ENCODE data around the gene APBA1. TPM values are rescaled to one million over a fixed set of nuclear protein-coding genes. Genes with fewer than 3 reads are reported as not detected.

Gene APBA1
- total RNA-seq (2021; fragmentation: NEBNext Ultra II Directional; extraction: Animal tissue kit (Norgen Biotek cat#: 25700)) (0.60 and 1.1 TPM in 2 replicates), polyA plus RNA-seq (2011; rRNA removed) (0.36 and 0.39 TPM in 2 replicates), polyA minus RNA-seq (2011; rRNA and poly(A)+ RNA removed) (1.6 and 1.7 TPM in 2 replicates)
- 0.32 TPM for polyA plus RNA-seq (2011; cell fraction: cytosol; rRNA removed)
- 0.47 TPM for polyA plus RNA-seq (2011; cell fraction: nucleus; rRNA removed)
- 0.47 to 0.90 TPM (median 0.75 TPM) in 4 replicates for polyA plus RNA-seq (2012, experiment 1 of 2)
- 0.14 TPM for polyA plus RNA-seq (2012, experiment 2 of 2)
- 0.53 TPM for polyA plus RNA-seq (2013, experiment 1 of 2)
- 0.40 TPM for polyA plus RNA-seq (2013, experiment 2 of 2)
- 2.2 TPM for polyA minus RNA-seq (2011; cell fraction: cytosol; rRNA and poly(A)+ RNA removed)
- polyA minus RNA-seq (2011; cell fraction: nucleus; rRNA and poly(A)+ RNA removed), result 2.1 TPM
- long read RNA-seq, experiment 1, partial matches to known transcripts, result 1 of 1 reads
- long read RNA-seq, experiment 1, other reads (novel, unspliced or antisense), result 0 of 1 reads
- long read RNA-seq, experiment 2, result 0 reads

DNA sequence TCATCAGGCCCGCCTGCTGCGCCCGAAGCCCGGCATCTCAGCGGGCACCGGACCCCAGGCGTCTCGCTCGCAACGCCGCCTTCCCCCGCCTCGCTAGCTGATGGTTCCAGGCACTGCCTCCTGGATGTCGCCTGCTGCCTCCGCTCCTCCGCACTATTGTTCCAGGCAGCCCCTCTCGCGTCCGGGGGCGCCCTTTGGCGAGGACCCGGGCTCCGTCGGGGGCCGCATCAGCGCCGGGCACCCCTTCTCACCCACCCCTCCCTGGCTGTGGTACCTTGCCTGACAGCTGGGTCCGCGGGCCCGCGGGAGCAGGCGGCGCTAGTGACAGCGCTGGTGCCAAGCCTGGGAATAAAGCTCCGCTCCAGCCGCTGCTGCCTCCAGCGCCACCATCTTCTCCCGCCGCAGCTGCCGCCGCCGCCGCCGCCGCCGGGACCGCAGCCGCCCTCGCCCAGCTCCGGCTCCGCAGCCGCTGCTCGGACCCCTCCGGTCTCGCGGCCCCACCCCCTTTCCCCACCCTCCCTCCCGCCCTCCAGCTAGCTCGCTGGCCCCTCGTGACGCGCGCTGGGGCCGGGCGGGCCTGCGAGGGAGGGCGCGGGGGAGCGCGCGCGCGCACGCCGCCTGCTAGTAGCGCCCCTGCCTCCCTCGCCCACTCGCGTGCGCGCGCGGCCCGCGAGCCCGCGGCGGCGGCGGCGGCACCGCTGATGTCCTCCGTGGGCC is at the start of gene APBA1:
Gene APBA1, minus strand, starts transcription at position 493 of the 717 bp plus-strand sequence.
- H3K36me3 ChIP-seq (ENCODE audit: control insufficient read depth in 2 of 4, insufficient read depth in 4 of 4, low read length in 3 of 4), result no peaks in the 10 kb centered on the region
- no peaks in the 10 kb centered on the region for H3K79me1 ChIP-seq (ENCODE audit: low read depth, low read length)
- WGBS, 2 experiments (ENCODE audit: extremely low coverage in 1 of 2, insufficient coverage in 1 of 2, insufficient read length in 1 of 2, insufficient replicate concordance in 2 of 2, low coverage in 1 of 2, low lambda C conversion rate in 2 of 2, missing lambda C conversion rate in 1 of 2), result 1% methylated on average over 33 of the region's 92 CpGs; no CpG with 5 or more reads in 1 of the 2 experiments
- peaks cover 8% of the 10 kb centered on the region; the same call in 1 of the 2 replicates for H3K23me2 ChIP-seq (ENCODE audit: low read depth, low read length)
- H4K5ac ChIP-seq (ENCODE audit: insufficient read length, low read depth, low read length), result no peak within 1 kb of the TSS
- H3K23ac ChIP-seq (ENCODE audit: insufficient read length), result no peak within 1 kb of the TSS
- no peak within 1 kb of the TSS for H3K56ac ChIP-seq (replicated peaks; ENCODE audit: insufficient read length, low read depth, low read length)
- peaks cover 0 to 4% of the 10 kb centered on the region in 2 experiments for H4K20me1 ChIP-seq (replicated peaks in 1 of 2; ENCODE audit: control insufficient read depth in 1 of 2, insufficient read depth in 2 of 2, low read length in 2 of 2)
- H3K79me2 ChIP-seq (ENCODE audit: control insufficient read depth in 1 of 2, insufficient read depth in 2 of 2, low read length in 2 of 2), result no peaks in the 10 kb centered on the region; a peak in 1 of 4 replicates
- H3K9ac ChIP-seq (replicated peaks in 1 of 4; ENCODE audit: extremely low read depth in 1 of 4, low read depth in 3 of 4, low read length in 3 of 4), result peak within 1 kb of the TSS in 2 of 4 experiments; percentile 7 to 50; a peak in 3 of 7 replicates
- H2BK15ac ChIP-seq (ENCODE audit: low read length), result peak within 1 kb of the TSS; percentile 40; the same call in 1 of the 2 replicates
- no peak within 1 kb of the TSS for H3K27ac ChIP-seq (ENCODE audit: low read depth, low read length)
- peaks cover 8 to 23% (median 16%) of the 10 kb centered on the region in 4 experiments for H3K27me3 ChIP-seq (replicated peaks in 1 of 4; ENCODE audit: control insufficient read depth in 3 of 4, extremely low read depth in 1 of 4, insufficient read depth in 3 of 4, low read length in 3 of 4)
- H3K4me1 ChIP-seq (replicated peaks in 1 of 4; ENCODE audit: control insufficient read depth in 3 of 4, insufficient read depth in 4 of 4, low read length in 3 of 4), result peaks cover 4 to 11% (median 5%) of the 10 kb centered on the region in 4 experiments; a peak in 4 of 7 replicates
- TF ChIP-seq ASH2L (IDR thresholded peaks at IDR 0.05; ENCODE audit: low read length) (peak; percentile 44), BACH1 (IDR thresholded peaks at IDR 0.05; ENCODE audit: low read length) (peak; percentile 15; the same call in 1 of the 2 replicates), KDM4A (IDR thresholded peaks at IDR 0.05; ENCODE audit: low read depth, low read length, severe bottlenecking) (peak; percentile 42), ZNF274 (IDR thresholded peaks at IDR 0.05; ENCODE audit: borderline replicate concordance, extremely low read depth, low read length) (no peak), JUND (IDR thresholded peaks at IDR 0.05; ENCODE audit: low read length) (no peak), SIN3A (conservative IDR thresholded peaks at IDR 0.05 in 1 of 2, IDR thresholded peaks at IDR 0.05 in 1 of 2; ENCODE audit: low read depth in 1 of 2, low read length in 2 of 2) (peak in 1 of 2 experiments; percentile 54; a peak in 1 of 4 replicates), RBBP5 (IDR thresholded peaks at IDR 0.05; ENCODE audit: borderline replicate concordance, low read depth, low read length) (0 out of 2 replicates have a peak, but pooled peaks have one; percentile 23), HDAC2 (IDR thresholded peaks at IDR 0.05; ENCODE audit: borderline replicate concordance in 1 of 2, low read depth in 2 of 2, low read length in 2 of 2) (peak in 1 of 2 experiments; percentile 35; a peak in 1 of 4 replicates)
- DNase-seq (ENCODE audit: low read depth in 1 of 2, low spot score in 2 of 2) (peak in 1 of 2 experiments; percentile 80), FAIRE-seq (no peak)
- H4K8ac ChIP-seq (ENCODE audit: extremely low read depth, insufficient read depth, low read length), result peak within 1 kb of the TSS; percentile 89; the same call in 1 of the 2 replicates
- H2BK5ac ChIP-seq (ENCODE audit: low read depth, low read length), result no peak within 1 kb of the TSS; the same call in 1 of the 2 replicates
- peak within 1 kb of the TSS; percentile 84; the same call in 1 of the 2 replicates for H2AFZ ChIP-seq (ENCODE audit: low read length)
- H4K91ac ChIP-seq (replicated peaks; ENCODE audit: insufficient read length, low read length), result no peak within 1 kb of the TSS
- H2BK12ac ChIP-seq (ENCODE audit: low read depth, low read length), result peak within 1 kb of the TSS; percentile 65; the same call in 1 of the 2 replicates
- no peak within 1 kb of the TSS for H3K4ac ChIP-seq (replicated peaks; ENCODE audit: insufficient read length, low read depth, low read length)
- H3K14ac ChIP-seq (ENCODE audit: insufficient read length), result no peak within 1 kb of the TSS
- H2AK5ac ChIP-seq (ENCODE audit: low read depth, low read length), result no peak within 1 kb of the TSS
- no peaks in the 10 kb centered on the region for H3K9me3 ChIP-seq (ENCODE audit: insufficient read depth in 2 of 2, low read depth in 1 of 2, low read length in 1 of 2)
- ChIA-PET CTCF (ENCODE audit: partially characterized antibody) (interaction anchor here (0.5 to 3.3 kb wide), 22 partner anchors 11 to 402 kb away, joined by 3 to 14 read pairs (median 4); partner anchors contain the start of gene MAMDC2), POLR2A (ENCODE audit: partially characterized antibody) (interaction anchor here (0.7 to 1.0 kb wide), 2 partner anchors 88 to 89 kb away, joined by 3 to 4 read pairs; partner anchors contain the start of gene PTAR1)
- H3K4me2 ChIP-seq (ENCODE audit: insufficient read depth in 1 of 2, low read depth in 2 of 2, low read length in 2 of 2), result peak within 1 kb of the TSS; percentile 63 to 100
- H2BK20ac ChIP-seq (ENCODE audit: low read length), result no peak within 1 kb of the TSS
- no peak within 1 kb of the TSS; the same call in 1 of the 2 replicates for H3K18ac ChIP-seq (ENCODE audit: extremely low read depth, low read length)
- peak within 1 kb of the TSS; percentile 56 to 75 (median 64) for H3K4me3 ChIP-seq (ENCODE audit: extremely low read depth in 1 of 4, insufficient read depth in 2 of 4, low read depth in 3 of 4, low read length in 4 of 4)
- H2BK120ac ChIP-seq (replicated peaks; ENCODE audit: low read depth, low read length), result no peak within 1 kb of the TSS

All from H1 (cell line).